GM12878 (cell line): ENCODE results near the gene PKD1L1. TPM values are rescaled to one million over a fixed set of nuclear protein-coding genes. Genes with fewer than 3 reads are reported as not detected.

Source experiments
- ATAC-seq: fragments of 200-7000 bp; cut with Tn5 transposase; 3 replicates; pipeline ENCODE4 v1.9.1; 2020; ENCODE audit warnings: mild to moderate bottlenecking, moderate library complexity
- BruUV-seq: library from RNA; stranded (reverse); fragments of 400-500 nt; replicated peaks from 2 replicates; lab custom pipeline; 2021; lab: Mats Ljungman, UMichigan
- CTCF ChIA-PET: fragments of 300-600 bp; sonication (Branson Sonifier 250); formaldehyde crosslinking; extraction: SDS; loops from one replicate; lab custom pipeline; 2021; ENCODE audit warnings: inconsistent platforms; lab: Yijun Ruan, JAX
- POLR2A ChIA-PET: fragments of 350-600 bp; formaldehyde crosslinking; extraction: SDS; loops from one replicate; lab custom pipeline; 2021; ENCODE audit warnings: inconsistent platforms; lab: Charles Lee
- RAD21 ChIA-PET: fragments of 300-600 bp; sonication (Branson Sonifier 250); formaldehyde crosslinking; loops from one replicate; lab custom pipeline; 2023; ENCODE audit warnings: antibody characterized with exemption; ENCODE audit not compliant: unreplicated experiment; lab: Charles Lee
- SMC1A ChIA-PET: fragments of 300-600 bp; sonication (Branson Sonifier 250); formaldehyde crosslinking; loops from one replicate; lab custom pipeline; 2023; ENCODE audit not compliant: unreplicated experiment, uncharacterized antibody; lab: Charles Lee
- DNase-seq: peaks from one replicate; pipeline ENCODE4 v3.0.0-alpha.2; 2011; ENCODE audit warnings: low read depth, low spot score
- FAIRE-seq: peaks from 3 replicates; lab custom pipeline; 2011; peaks lifted over from hg19 to GRCh38; lab: Jason Lieb, UNC
- H2AFZ ChIP-seq: 2 replicates; pipeline ENCODE4 v1.6.0; 2011; ENCODE audit warnings: low read depth, low read length, control low read depth; ENCODE audit not compliant: control insufficient read depth
- H3K27ac ChIP-seq: 2 replicates; pipeline ENCODE4 v1.5.1; 2011; ENCODE audit warnings: control low read depth; ENCODE audit not compliant: control insufficient read depth, insufficient read depth
- H3K27me3 ChIP-seq, 2 experiments: replicated peaks in 1 of 2; 2 replicates each; pipeline versions ENCODE4 v1.6.0 to v1.6.1; 2011; ENCODE audit warnings: low read length in 1 of 2; ENCODE audit not compliant: control insufficient read depth in 2 of 2, insufficient read depth in 2 of 2
- H3K36me3 ChIP-seq, 2 experiments: 2 replicates each; pipeline ENCODE4 v1.5.1; 2011; ENCODE audit warnings: low read length in 1 of 2; ENCODE audit not compliant: control insufficient read depth in 2 of 2, insufficient read depth in 2 of 2
- H3K4me1 ChIP-seq: 2 replicates; pipeline ENCODE4 v1.6.1; 2011; ENCODE audit warnings: mild to moderate bottlenecking, low read length, moderate library complexity, mixed read lengths; ENCODE audit not compliant: control insufficient read depth, insufficient read depth
- H3K4me2 ChIP-seq: 2 replicates; pipeline ENCODE4 v1.6.0; 2011; ENCODE audit warnings: control low read depth; ENCODE audit not compliant: control insufficient read depth, insufficient read depth
- H3K4me3 ChIP-seq: fragments of 200-600 bp; sonication (generic); 2 replicates; pipeline ENCODE4 v1.5.1; 2016
- H3K79me2 ChIP-seq: 2 replicates; pipeline ENCODE4 v1.6.0; 2011; ENCODE audit warnings: low read length; ENCODE audit not compliant: control insufficient read depth, insufficient read depth
- H3K9ac ChIP-seq: 2 replicates; pipeline ENCODE4 v1.8.0; 2011; ENCODE audit warnings: low read length, control low read depth, mixed read lengths; ENCODE audit not compliant: control insufficient read depth, insufficient read depth
- H3K9me3 ChIP-seq: replicated peaks from 3 replicates; pipeline ENCODE4 v1.5.1; 2011; ENCODE audit warnings: mild to moderate bottlenecking, low read length; ENCODE audit not compliant: control insufficient read depth, insufficient read depth
- H4K20me1 ChIP-seq: 2 replicates; pipeline ENCODE4 v1.6.0; 2011; ENCODE audit not compliant: control insufficient read depth, insufficient read depth
- BMI1 ChIP-seq: fragments of 450-650 bp; IDR thresholded peaks from 2 replicates; pipeline ENCODE4 v1.6.1; 2016; ENCODE audit warnings: mild to moderate bottlenecking, moderate library complexity, borderline replicate concordance
- E2F4 ChIP-seq: IDR thresholded peaks from 2 replicates; pipeline ENCODE4 v1.6.1; 2012; ENCODE audit warnings: low read depth, low read length, improper control_type of control experiment
- E4F1 ChIP-seq: fragments of 450-650 bp; IDR thresholded peaks from 2 replicates; pipeline ENCODE4 v1.6.1; 2018; ENCODE audit warnings: borderline replicate concordance, mild to moderate bottlenecking; ENCODE audit not compliant: partially characterized antibody
- ESRRA ChIP-seq: IDR thresholded peaks from 2 replicates; pipeline ENCODE4 v1.6.1; 2012; ENCODE audit warnings: mild to moderate bottlenecking, low read length, improper control_type of control experiment
- FOXK2 ChIP-seq: fragments of 450-650 bp; IDR thresholded peaks from 2 replicates; pipeline ENCODE4 v1.6.1; 2017; ENCODE audit warnings: mild to moderate bottlenecking, moderate library complexity
- IRF3 ChIP-seq: fragments of 450-650 bp; IDR thresholded peaks from 2 replicates; pipeline ENCODE4 v1.6.1; 2014; ENCODE audit warnings: mild to moderate bottlenecking
- IRF5 ChIP-seq: fragments of 450-650 bp; IDR thresholded peaks from 2 replicates; pipeline ENCODE4 v1.6.1; 2017; ENCODE audit warnings: borderline replicate concordance
- MXI1 ChIP-seq: fragments of 150-350 bp; IDR thresholded peaks from 2 replicates; pipeline ENCODE4 v1.6.1; 2011; ENCODE audit warnings: low read depth, mild to moderate bottlenecking, inconsistent platforms, low read length, improper control_type of control experiment
- MYB ChIP-seq: fragments of 150-350 bp; IDR thresholded peaks from 2 replicates; pipeline ENCODE4 v1.6.1; 2014; ENCODE audit warnings: mild to moderate bottlenecking, low read depth, low read length, borderline replicate concordance
- NBN ChIP-seq: fragments of 450-650 bp; IDR thresholded peaks from 2 replicates; pipeline ENCODE4 v1.6.1; 2016
- NR2C2 ChIP-seq: IDR thresholded peaks from 2 replicates; pipeline ENCODE4 v1.6.1; 2011; ENCODE audit warnings: borderline replicate concordance, low read depth; ENCODE audit not compliant: control insufficient read depth, insufficient read length
- RAD51 ChIP-seq: fragments of 450-650 bp; IDR thresholded peaks from 2 replicates; pipeline ENCODE4 v1.6.1; 2016; ENCODE audit warnings: moderate library complexity, mild to moderate bottlenecking, inconsistent platforms
- RUNX3 ChIP-seq: IDR thresholded peaks from 2 replicates; pipeline ENCODE4 v1.6.1; 2012; ENCODE audit warnings: low read length, inconsistent platforms
- TAF1 ChIP-seq: IDR thresholded peaks from 2 replicates; pipeline ENCODE4 v1.6.1; 2011; ENCODE audit warnings: mild to moderate bottlenecking, low read depth, low read length, borderline replicate concordance
- TARDBP ChIP-seq: IDR thresholded peaks from 2 replicates; pipeline ENCODE4 v1.6.1; 2016; ENCODE audit warnings: borderline replicate concordance
- WRNIP1 ChIP-seq: IDR thresholded peaks from 2 replicates; pipeline ENCODE4 v1.6.1; 2011; ENCODE audit warnings: low read depth, low read length, improper control_type of control experiment, borderline replicate concordance
- ZNF207 ChIP-seq: fragments of 450-650 bp; IDR thresholded peaks from 2 replicates; pipeline ENCODE4 v1.6.1; 2014; ENCODE audit warnings: antibody characterized with exemption, mild to moderate bottlenecking, borderline replicate concordance
- WGBS: methylation state at CpG from one replicate; pipeline ENCODE4 v1.1.6; 2016; ENCODE audit warnings: low lambda C conversion rate; ENCODE audit not compliant: insufficient replicate concordance, insufficient coverage; ENCODE audit errors: missing lambda C conversion rate; 5-methylcytosine and 5-hydroxymethylcytosine counted together
- in situ Hi-C: fragments of 300-500 bp; cut with MboI; formaldehyde crosslinking; loops from 9 replicates; pipeline ENCODE4 v1.14.3; 2018; ENCODE audit warnings: mixed read lengths
- intact Hi-C: fragments of 100-400 bp; cut with micrococcal nuclease; formaldehyde crosslinking; loops from one replicate; pipeline ENCODE4 v1.14.2; 2022; ENCODE audit not compliant: unreplicated experiment
- polyA plus RNA-seq, 11 experiments: library from polyadenylated mRNA; depleted of rRNA in 4 of 11; unstranded in 6 of 11; stranded (reverse) in 5 of 11; fragments of >200 nt; fragmentation: Nextera tagmentation in 4 of 11; fragmentation: Illumina TruSeq in 1 of 11; extraction: Ambion mirVana in 4 of 11; extraction: Trizol in 1 of 11; gene quantifications; 1 replicate in 1 of 11; 2 replicates in 10 of 11; pipeline versions ENCODE4 v1.2.1 to v1.2.3, GENCODE V29; 2011 to 2016; ENCODE audit warnings: inconsistent platforms in 2 of 11, missing spikeins in 2 of 11, low read depth in 1 of 11
- total RNA-seq, 4 experiments: library from RNA; depleted of rRNA in 3 of 4; stranded (reverse); fragments of >200 nt in 3 of 4; fragmentation: Illumina TruSeq in 1 of 4; extraction: Trizol in 1 of 4; gene quantifications; 2 replicates each; pipeline versions ENCODE4 v1.2.1 to v1.2.3, GENCODE V29; 2013 to 2021

The PKD1L1 gene
- total and polyA plus RNA-seq, 10 of the 15 experiments (the other 5 are each of a cell fraction or from before 2014, with no cell fraction given): under 0.01 to 0.05 (median 0.02) TPM; not detected in 3

- TF ChIP-seq MXI1 (no peak), RAD51 (no peak)
These were observed 111.6 kb downstream of the PKD1L1 start (continued) for GRCh38 chr7:47836503-47837202.

- Histone ChIP-seq H3K9me3 (no peaks in the 10 kb centered on the region), H3K36me3 (no peaks in the 10 kb centered on the region), H4K20me1 (no peaks in the 10 kb centered on the region), H3K9ac (no peak overlapping the region), H2AFZ (no peak overlapping the region), H3K79me2 (no peaks in the 10 kb centered on the region), H3K27ac (no peak overlapping the region), H3K4me3 (no peak overlapping the region), H3K4me1 (no peaks in the 10 kb centered on the region), H3K27me3 (peaks cover 4 to 10% of the 10 kb centered on the region in 2 experiments; a peak in 3 of 4 replicates), H3K4me2 (no peak overlapping the region)
- CTCF ChIA-PET: no interaction called here
- intact Hi-C loops (no loop called here), in situ Hi-C loops (no loop called here)
- DNase-seq: no peak
- SMC1A ChIA-PET: no interaction called here
- RAD21 ChIA-PET: no interaction called here
- no peak for ATAC-seq
- BruUV-seq: no TSS peak
- POLR2A ChIA-PET: no interaction called here
- FAIRE-seq: no peak
- WGBS: 46% methylated on average over 11 of the region's 11 CpGs
- TF ChIP-seq NR2C2 (no peak), BMI1 (no peak), E2F4 (no peak), MYB (no peak), ZNF207 (no peak), ESRRA (no peak), TARDBP (no peak), RUNX3 (no peak), E4F1 (no peak), NBN (no peak), WRNIP1 (no peak), IRF3 (no peak), IRF5 (no peak), TAF1 (no peak), FOXK2 (no peak)
These were observed 112.2 kb downstream of the PKD1L1 start for GRCh38 chr7:47836080-47836479.
